DOHH2 (cell line): ENCODE data around the gene B4GALT2.

Experiments used
- CTCF ChIP-seq: fragments of 200-600 bp; sonication (generic); IDR thresholded peaks from one replicate; pipeline ENCODE4 v1.5.1; 2014; ENCODE audit warnings: antibody characterized with exemption, mild to moderate bottlenecking, low read depth, low read length; ENCODE audit not compliant: poor library complexity, severe bottlenecking
- EZH2phosphoT487 ChIP-seq: fragments of 200-600 bp; sonication (generic); IDR thresholded peaks from 2 replicates; pipeline ENCODE4 v1.6.1; 2017; ENCODE audit warnings: borderline replicate concordance, mild to moderate bottlenecking, antibody characterized with exemption, low read length, moderate library complexity, mixed read lengths

- TF ChIP-seq CTCF: no peak
- no peak for TF ChIP-seq EZH2phosphoT487
Observed at GRCh38 chr1:44016890-44017400, 37.9 kb downstream of the B4GALT2 start.
